ENCODE results near the gene FMN2.

The FMN2 gene

GRCh38 chr1:240056350-240056749, 35.3 kb upstream of the FMN2 start:
- ATAC-seq = no peak
- TF ChIP-seq ZFP30 (CRISPR knock-in tag; IDR thresholded peaks at IDR 0.05) = no peak
- TF ChIP-seq ZNF70 (CRISPR knock-in tag; IDR thresholded peaks at IDR 0.05) = no peak
- TF ChIP-seq CREB5 (CRISPR knock-in tag; IDR thresholded peaks at IDR 0.05; ENCODE audit: low read depth) = no peak
- TF ChIP-seq TSHZ2 (CRISPR knock-in tag; IDR thresholded peaks at IDR 0.05) = no peak
- no peak for TF ChIP-seq OSR1 (CRISPR knock-in tag; IDR thresholded peaks at IDR 0.05)
- no peak for TF ChIP-seq ARNTL (CRISPR knock-in tag; IDR thresholded peaks at IDR 0.05; ENCODE audit: borderline replicate concordance, low read depth)
- TF ChIP-seq PPARA (CRISPR knock-in tag; IDR thresholded peaks at IDR 0.05; ENCODE audit: borderline replicate concordance) = no peak
- no peak for TF ChIP-seq PATZ1 (CRISPR knock-in tag; IDR thresholded peaks at IDR 0.05; ENCODE audit: borderline replicate concordance)
- no peak for TF ChIP-seq ZFP3 (CRISPR knock-in tag; IDR thresholded peaks at IDR 0.05)
- TF ChIP-seq ZNF565 (CRISPR knock-in tag; conservative IDR thresholded peaks at IDR 0.05; ENCODE audit: low read depth) = no peak
- TF ChIP-seq POU6F1 (CRISPR knock-in tag; IDR thresholded peaks at IDR 0.05; ENCODE audit: borderline replicate concordance, low read depth) = no peak
- TF ChIP-seq ESRRG (CRISPR knock-in tag; IDR thresholded peaks at IDR 0.05) = no peak
- no peak for TF ChIP-seq ZC3H10 (CRISPR knock-in tag; IDR thresholded peaks at IDR 0.05)
- TF ChIP-seq TOX (CRISPR knock-in tag; IDR thresholded peaks at IDR 0.05; ENCODE audit: borderline replicate concordance) = no peak
- TF ChIP-seq CSRNP3 (CRISPR knock-in tag; IDR thresholded peaks at IDR 0.05) = no peak

GRCh38 chr1:240058049-240058448, 33.6 kb upstream of the FMN2 start:
- no peak for ATAC-seq
- no peak for TF ChIP-seq ARNTL (CRISPR knock-in tag; IDR thresholded peaks at IDR 0.05; ENCODE audit: borderline replicate concordance, low read depth)
- TF ChIP-seq ZNF8 (CRISPR knock-in tag; IDR thresholded peaks at IDR 0.05) = no peak
- no peak for TF ChIP-seq OSR1 (CRISPR knock-in tag; IDR thresholded peaks at IDR 0.05)
- TF ChIP-seq CREB5 (CRISPR knock-in tag; IDR thresholded peaks at IDR 0.05; ENCODE audit: low read depth) = no peak
- no peak for TF ChIP-seq PPARA (CRISPR knock-in tag; IDR thresholded peaks at IDR 0.05; ENCODE audit: borderline replicate concordance)
- no peak for TF ChIP-seq SNAI2 (CRISPR knock-in tag; IDR thresholded peaks at IDR 0.05)
- no peak for TF ChIP-seq ZFP30 (CRISPR knock-in tag; IDR thresholded peaks at IDR 0.05)
- TF ChIP-seq ZNF70 (CRISPR knock-in tag; IDR thresholded peaks at IDR 0.05) = no peak
- no peak for TF ChIP-seq PATZ1 (CRISPR knock-in tag; IDR thresholded peaks at IDR 0.05; ENCODE audit: borderline replicate concordance)
- no peak for TF ChIP-seq TSHZ2 (CRISPR knock-in tag; IDR thresholded peaks at IDR 0.05)
- TF ChIP-seq GLIS3 (CRISPR knock-in tag; IDR thresholded peaks at IDR 0.05) = no peak
- no peak for TF ChIP-seq ZFP3 (CRISPR knock-in tag; IDR thresholded peaks at IDR 0.05)
- no peak for TF ChIP-seq ESRRG (CRISPR knock-in tag; IDR thresholded peaks at IDR 0.05)
- no peak for TF ChIP-seq RARB (CRISPR knock-in tag; IDR thresholded peaks at IDR 0.05)
- no peak for TF ChIP-seq BACH2 (CRISPR knock-in tag; IDR thresholded peaks at IDR 0.05; ENCODE audit: borderline replicate concordance)
- TF ChIP-seq TOX (CRISPR knock-in tag; IDR thresholded peaks at IDR 0.05; ENCODE audit: borderline replicate concordance) = no peak
- TF ChIP-seq CSDC2 (CRISPR knock-in tag; IDR thresholded peaks at IDR 0.05) = no peak
- no peak for TF ChIP-seq CSRNP3 (CRISPR knock-in tag; IDR thresholded peaks at IDR 0.05)
